ES-I3 (cell line): Measurements from ENCODE around the gene KIF13A.
"Not testable (repeated sequence)": the region's sequence is repeated elsewhere in the genome, so short reads cannot be mapped to it uniquely, and the experiment has no call there.

Experiments used
- H3K36me3 ChIP-seq: 2 replicates; pipeline ENCODE4 v1.6.1; 2013; ENCODE audit warnings: mild to moderate bottlenecking, low read length, control low read depth, moderate library complexity; ENCODE audit not compliant: insufficient read depth
- H3K4me1 ChIP-seq: 2 replicates; pipeline ENCODE4 v1.6.1; 2013; ENCODE audit warnings: mild to moderate bottlenecking, control low read depth, low read length; ENCODE audit not compliant: insufficient read depth
- H3K9ac ChIP-seq: 2 replicates; pipeline ENCODE4 v1.6.1; 2013; ENCODE audit warnings: low read depth, mild to moderate bottlenecking, low read length, moderate library complexity
- H3K9me3 ChIP-seq: 2 replicates; pipeline ENCODE4 v1.6.1; 2013; ENCODE audit warnings: mild to moderate bottlenecking, low read length, moderate library complexity; ENCODE audit not compliant: control insufficient read depth, insufficient read depth

The KIF13A gene

DNA sequence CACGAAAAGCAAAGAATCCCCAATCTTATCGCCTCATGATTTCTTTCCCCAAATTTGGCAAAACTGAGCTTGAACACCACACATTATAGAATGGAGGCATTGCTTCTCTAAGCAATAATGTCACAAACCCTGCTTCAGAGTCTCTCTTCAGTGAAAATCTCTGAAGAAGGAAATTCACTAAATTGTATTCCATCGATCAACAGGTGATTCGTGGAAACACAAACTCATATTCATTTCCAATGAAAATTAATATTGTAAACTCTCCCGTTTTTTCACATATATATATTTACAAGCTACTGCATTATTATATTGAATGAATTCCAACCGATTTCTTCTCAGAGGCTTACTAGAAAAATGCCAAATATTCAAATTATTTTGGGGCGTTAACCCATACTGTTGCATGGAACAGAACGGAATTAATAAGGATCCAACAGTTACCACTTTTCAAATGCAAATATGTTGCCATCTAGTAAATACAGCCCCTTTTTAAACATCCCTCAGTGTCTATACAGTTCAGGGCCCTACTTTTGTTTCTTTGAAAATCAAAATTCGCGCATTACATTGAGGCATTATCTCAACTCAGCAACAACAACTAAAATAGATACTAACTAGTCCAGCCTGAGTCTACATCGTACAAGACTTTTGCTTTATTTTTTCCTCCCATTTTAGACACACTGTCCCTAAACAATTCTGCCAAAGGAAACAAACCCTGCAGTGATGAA is 1.3 kb downstream of the KIF13A start:
- H3K9me3 ChIP-seq = no peaks in the 10 kb centered on the region
- H3K36me3 ChIP-seq = no peaks in the 10 kb centered on the region
- H3K9ac ChIP-seq = peak overlapping the region; percentile 58; the same call in 1 of the 2 replicates
- peaks cover 9% of the 10 kb centered on the region for H3K4me1 ChIP-seq

DNA sequence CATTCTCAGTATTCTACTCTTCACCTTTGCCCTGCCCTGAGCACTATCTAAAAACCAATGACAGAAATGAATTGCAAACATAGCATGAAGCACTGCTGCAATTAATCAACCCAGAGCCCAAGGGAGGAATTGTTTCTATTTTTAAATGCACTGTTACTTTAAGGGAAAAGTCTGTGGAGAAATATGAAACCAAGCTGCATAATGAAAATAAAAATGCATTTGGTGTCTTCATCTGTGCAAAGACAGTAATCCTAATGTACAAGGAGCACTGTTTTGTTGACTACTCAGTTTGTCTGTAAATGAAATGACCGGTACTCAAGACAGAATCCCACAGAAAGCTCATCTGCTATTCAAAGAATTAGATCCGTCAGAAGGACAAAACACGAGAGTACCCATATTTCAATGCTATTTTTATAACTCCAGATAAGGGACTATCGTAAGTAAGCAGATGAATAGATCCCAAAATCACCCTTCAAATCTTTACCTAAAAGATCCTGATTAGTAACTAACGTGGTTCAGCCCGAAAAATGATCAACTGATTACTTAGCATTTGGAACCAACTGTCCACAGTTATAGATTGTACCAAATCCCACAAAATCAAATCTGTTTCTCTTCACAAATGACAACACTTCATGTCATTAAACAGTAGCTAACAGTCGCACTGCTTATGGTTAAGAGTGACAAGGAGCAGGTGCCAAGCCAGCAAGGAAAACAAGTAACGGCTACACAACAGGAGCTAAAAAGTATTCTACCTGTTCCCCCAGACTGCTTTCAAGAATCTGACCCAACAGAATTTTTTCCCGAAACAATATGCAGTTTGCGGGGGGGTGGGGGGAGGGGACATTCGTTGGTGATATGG is 2.4 kb downstream of the KIF13A start:
- no peaks in the 10 kb centered on the region for H3K9me3 ChIP-seq
- H3K36me3 ChIP-seq = no peaks in the 10 kb centered on the region
- peaks cover 9% of the 10 kb centered on the region for H3K4me1 ChIP-seq
- H3K9ac ChIP-seq = no peak overlapping the region

DNA sequence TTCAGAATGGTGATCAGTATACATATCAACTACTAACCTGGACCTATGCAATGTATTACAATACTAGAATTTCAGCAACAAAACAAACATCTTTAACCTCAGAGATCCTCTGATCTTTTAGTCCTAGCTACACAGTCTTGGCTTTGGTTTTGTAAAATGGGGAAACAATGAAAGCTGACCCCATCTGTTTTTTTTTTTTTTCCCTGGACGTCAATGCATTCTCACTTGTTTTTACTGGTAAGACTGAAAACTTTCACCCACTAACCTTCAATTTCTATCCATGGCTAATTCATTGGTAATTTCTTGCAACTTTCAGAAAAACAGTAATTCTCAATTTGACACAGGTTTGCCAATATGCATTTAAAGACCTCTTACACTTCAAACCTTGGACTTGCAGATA is 3.0 kb downstream of the KIF13A start:
- H3K9ac ChIP-seq = no peak overlapping the region
- no peaks in the 10 kb centered on the region for H3K9me3 ChIP-seq
- H3K4me1 ChIP-seq = peaks cover 9% of the 10 kb centered on the region
- no peaks in the 10 kb centered on the region for H3K36me3 ChIP-seq

DNA sequence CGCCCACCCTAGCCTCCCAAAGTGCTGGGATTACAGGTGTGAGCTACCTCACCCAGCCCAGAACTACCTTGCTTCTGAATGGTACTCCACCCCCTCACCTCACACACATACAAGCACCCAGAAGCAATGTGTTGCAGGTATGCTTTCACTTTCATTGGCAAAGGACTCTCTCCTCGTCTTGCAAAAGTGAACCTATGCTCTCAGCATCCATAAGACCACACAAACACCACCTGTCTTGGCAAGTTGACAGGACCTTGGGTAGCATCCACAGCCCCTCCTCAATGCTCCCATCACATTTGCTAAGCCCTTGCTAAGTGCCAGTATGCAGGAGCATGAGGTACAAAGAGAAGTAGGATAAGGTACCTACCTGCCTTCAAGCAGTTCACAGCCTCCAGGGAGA is 3.7 kb downstream of the KIF13A start:
- Histone ChIP-seq H3K9me3 (no peaks in the 10 kb centered on the region), H3K4me1 (peaks cover 9% of the 10 kb centered on the region), H3K36me3 (no peaks in the 10 kb centered on the region), H3K9ac (no peak overlapping the region)

DNA sequence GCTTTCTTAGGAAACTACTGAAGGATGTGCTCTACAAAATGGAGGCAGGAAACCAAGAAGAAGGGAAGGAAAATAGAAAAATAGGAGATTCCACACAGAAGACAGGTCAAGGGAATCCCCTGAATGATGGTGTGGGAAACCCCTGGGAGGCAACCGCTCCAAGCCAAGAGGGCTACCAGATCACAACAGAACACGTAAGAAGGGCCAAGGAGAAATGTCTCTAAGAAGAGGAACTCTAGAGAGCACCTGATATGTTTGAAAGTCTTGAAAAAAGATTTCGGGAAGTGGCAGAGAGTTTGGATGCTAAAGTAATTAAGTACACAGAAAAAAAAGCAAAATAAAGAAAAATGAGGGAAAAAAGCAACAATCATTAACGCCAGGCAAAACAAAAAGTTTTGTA is 7.1 kb downstream of the KIF13A start:
- peaks cover 5% of the 10 kb centered on the region; the same call in 1 of the 2 replicates for H3K4me1 ChIP-seq
- H3K9me3 ChIP-seq = no peaks in the 10 kb centered on the region
- no peak overlapping the region for H3K9ac ChIP-seq
- H3K36me3 ChIP-seq = no peaks in the 10 kb centered on the region

DNA sequence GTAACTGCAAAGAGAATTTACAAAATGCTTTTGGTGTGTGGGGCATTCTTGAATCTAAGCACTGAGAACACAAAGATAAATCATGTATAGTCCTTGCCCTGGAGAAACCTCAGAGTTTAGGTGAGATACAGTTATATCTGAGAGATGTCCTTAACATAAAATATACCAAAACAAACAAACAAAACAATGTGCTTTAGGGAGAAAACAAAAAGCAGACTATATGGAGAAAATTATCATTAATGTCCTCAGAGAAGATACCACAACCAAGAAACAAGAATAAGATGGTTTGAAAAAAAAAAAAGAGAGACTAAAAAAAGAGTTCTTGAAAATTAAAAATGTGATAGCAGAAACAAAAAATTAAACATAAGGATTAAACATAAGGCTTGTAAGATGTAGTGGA is 8.0 kb downstream of the KIF13A start:
- Histone ChIP-seq H3K36me3 (no peaks in the 10 kb centered on the region), H3K4me1 (no peaks in the 10 kb centered on the region), H3K9me3 (no peaks in the 10 kb centered on the region), H3K9ac (no peak overlapping the region)

DNA sequence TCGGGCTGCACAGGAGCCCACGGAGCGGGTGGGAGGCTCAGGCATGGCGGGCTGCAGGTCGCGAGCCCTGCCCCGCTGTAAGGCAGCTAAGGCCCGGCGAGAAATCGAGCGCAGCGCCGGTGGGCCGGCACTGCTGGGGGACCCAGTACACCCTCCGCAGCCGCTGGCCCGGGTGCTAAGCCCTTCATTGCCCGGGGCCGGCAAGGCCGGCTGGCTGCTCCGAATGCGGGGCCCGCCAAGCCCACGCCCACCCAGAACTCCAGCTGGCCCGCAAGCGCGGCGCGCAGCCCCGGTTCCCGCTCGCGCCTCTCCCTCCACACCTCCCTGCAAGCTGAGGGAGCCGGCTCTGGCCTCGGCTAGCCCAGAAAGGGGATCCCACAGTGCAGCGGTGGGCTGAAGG is 11.2 kb downstream of the KIF13A start:
- H3K4me1 ChIP-seq = peaks cover 21% of the 10 kb centered on the region
- not testable (repeated sequence) for H3K36me3 ChIP-seq, H3K9me3 ChIP-seq, H3K9ac ChIP-seq

DNA sequence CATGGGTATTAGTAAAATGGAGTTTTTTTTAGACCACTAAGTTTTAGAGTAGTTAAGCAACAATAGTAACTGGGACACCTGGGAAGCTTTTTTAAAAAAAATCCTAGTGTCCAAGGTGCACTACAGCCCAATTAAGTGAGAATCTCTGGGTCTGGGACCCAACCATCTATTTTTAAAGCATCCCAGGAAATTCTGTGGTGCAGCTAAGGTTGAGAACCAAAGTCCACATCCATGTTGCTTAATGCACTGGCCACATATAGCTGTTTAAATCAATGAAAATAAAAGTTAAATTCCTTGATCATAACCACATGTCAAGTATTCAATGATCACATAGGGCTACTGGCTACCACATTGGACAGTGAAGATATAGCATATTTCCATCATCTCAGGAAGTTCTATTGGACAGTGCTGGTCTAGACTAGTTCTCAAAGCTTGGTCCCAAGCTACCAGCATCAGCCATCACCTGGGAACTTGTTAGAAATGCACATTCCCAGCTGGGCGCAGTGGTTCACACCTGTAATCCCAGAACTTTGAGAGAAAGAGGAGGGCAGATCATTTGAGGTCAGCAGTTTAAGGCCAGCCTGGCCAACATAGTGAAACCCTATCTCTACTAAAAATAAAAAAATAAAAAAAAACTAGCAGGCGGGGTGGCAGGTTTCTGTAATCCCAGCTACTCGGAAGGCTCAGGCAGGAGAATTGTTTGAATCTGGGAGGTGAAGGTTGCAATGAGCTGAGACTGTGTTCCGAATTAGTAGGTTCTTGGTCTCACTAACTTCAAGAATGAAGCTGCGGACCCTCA is 12.7 kb downstream of the KIF13A start:
- Histone ChIP-seq H3K36me3 (no peaks in the 10 kb centered on the region), H3K4me1 (peaks cover 21% of the 10 kb centered on the region), H3K9me3 (no peaks in the 10 kb centered on the region), H3K9ac (no peak overlapping the region)

DNA sequence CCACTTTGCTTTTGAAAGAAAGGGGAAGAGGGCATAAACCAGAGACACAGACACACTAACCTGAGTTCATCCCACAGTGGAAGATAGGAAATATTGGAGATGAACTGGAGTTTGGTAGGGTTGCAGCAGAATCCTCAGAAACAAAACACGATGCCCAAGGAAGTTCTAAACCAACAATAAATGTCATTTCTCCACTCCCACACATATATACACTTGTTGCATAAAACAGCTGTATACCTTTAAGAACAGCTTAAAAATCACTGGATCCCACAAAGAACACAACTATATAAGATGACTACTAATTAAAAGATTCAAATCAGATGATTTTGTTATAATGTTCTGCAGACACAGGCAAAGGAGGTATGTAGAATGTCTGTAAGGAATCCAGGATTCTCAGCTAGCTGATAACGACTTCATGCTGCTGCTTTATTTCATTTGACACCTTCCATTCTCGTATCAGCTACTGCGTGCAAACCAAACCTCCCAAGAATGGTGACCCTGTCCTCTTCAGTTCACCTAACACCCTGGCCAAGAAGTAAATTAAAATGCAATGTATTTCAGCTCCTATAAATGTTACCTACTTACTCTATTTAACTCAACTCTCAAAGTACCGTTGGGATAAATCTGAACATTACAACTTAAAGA is 14.3 kb downstream of the KIF13A start:
- Histone ChIP-seq H3K9me3 (no peaks in the 10 kb centered on the region), H3K4me1 (peaks cover 21% of the 10 kb centered on the region), H3K36me3 (no peaks in the 10 kb centered on the region), H3K9ac (no peak overlapping the region)

DNA sequence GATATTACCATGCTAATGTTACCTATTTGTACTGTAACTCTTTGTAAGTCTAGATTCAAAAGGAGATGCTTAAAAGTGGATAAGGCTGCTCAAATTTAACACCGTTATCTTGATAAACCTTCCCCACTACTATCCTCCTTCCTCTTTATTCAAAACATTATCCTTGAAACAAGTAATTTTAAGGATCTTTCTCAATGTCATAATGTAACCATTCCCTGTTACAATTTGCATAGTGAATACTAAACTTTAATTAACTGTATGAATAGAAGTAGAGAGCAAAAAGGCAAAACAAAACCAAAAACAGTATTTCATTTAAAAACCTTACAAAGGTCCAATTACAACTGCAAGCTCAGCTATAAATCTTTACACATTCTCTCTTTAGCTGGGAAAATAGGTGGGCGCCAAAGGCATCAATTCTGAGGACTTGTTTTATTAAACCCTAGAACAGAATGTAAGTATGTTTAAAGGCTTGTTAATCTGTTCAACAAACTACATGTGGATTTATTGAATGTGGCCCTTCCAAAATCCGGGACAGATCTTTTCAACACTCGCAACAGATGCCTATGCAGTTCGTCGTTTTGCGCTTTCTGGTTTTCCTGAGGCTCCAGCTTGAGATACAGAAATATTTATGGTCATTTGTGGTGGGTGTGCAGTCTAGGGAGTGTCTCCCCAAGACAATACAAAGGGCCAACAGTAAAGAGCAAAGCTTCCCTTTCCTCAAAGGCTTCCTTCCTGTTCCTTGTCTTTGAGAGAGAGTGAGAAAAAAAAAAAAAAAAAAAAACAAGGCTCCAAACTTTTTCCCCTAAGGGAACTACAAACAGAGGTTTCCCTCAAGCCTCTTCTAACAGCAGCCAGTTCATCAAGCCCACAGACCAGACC is 15.1 kb downstream of the KIF13A start:
- Histone ChIP-seq H3K9ac (peak overlapping the region; percentile 6; the same call in 1 of the 2 replicates), H3K4me1 (peaks cover 21% of the 10 kb centered on the region)

DNA sequence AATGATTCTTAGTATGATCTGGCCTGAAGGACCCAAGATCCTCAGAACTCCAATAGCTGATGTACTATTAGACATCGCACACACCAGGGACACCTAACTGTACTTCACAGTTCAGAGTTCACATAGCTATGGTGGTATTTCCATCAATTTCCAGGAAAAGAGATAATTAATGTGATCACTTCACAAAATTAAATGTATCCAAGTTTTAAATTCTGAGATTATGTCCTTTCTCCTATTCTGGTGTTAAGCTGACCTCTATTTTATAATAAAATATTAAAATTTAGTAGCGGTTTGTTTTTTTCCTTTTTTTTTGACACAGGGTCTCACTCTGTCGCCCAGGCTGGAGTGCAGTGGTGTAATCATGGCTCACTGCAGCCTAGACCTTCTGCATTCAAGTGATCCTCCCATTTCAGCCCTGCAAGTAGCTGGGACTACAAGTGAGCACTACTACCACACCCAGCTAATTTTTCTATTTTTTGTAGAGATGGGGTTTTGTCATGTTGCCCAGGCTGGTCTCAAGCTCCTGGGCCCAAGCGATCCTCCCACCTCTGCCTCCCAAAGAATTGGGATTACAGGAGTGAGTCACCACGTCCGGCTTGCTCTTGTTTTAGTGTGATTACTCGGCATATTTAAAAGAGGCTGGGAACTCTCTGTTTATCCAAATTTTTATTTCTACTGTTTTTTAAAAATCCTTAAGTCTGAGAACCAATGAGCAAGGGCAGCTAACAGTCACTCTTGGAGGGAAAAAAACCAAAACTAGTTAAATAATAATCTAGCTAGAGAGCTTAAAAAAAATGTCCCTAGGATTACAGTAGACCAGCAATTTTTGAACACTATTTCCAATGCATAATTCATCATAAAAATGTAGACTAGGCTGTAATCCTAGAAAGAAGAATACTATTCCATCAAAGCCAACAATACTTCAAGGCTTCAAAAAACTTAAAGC is 16.0 kb downstream of the KIF13A start:
- Histone ChIP-seq H3K9me3 (no peaks in the 10 kb centered on the region), H3K36me3 (no peaks in the 10 kb centered on the region), H3K9ac (no peak overlapping the region), H3K4me1 (peaks cover 21% of the 10 kb centered on the region)

More for the DNA sequence above, 15.1 kb downstream of the KIF13A start:
- H3K36me3 ChIP-seq = no peaks in the 10 kb centered on the region
- no peaks in the 10 kb centered on the region for H3K9me3 ChIP-seq

DNA sequence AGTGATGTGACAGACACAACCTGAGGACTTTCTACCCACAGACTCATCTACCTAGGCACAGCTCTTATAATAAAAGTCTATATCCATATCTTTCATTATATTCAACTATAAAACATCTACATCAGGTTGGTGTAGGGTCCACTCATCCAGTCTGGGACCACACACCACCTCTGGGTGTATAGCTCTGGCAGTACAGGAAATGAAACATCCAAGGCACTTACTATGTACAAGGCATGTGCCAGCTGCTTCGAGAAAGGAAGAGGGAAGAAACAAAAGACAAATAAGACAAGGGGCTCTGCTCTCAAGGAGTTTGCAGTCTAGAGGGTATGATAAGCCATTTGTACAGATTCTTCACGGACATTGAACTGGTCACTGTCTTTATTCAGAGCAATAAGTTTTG is 18.6 kb downstream of the KIF13A start:
- no peaks in the 10 kb centered on the region for H3K36me3 ChIP-seq
- no peak overlapping the region for H3K9ac ChIP-seq
- H3K4me1 ChIP-seq = peaks cover 21% of the 10 kb centered on the region
- no peaks in the 10 kb centered on the region for H3K9me3 ChIP-seq
